Measurements from ENCODE around the gene PAK2. TPM values are rescaled to one million over a fixed set of nuclear protein-coding genes. Genes with fewer than 3 reads are reported as not detected.

PAK2 gene
- total and polyA plus RNA-seq, 9 of the 15 experiments (the other 6 are each of a cell fraction or from before 2014, with no cell fraction given), result 13.2 to 72.4 (median 35.7) TPM

GRCh38 chr3:196711838-196712513, 27.7 kb upstream of the PAK2 start, which contains the start of the genes CEP19 and PIGX (continued):
- no peak for TF ChIP-seq ARID3B (CRISPR knock-in tag; IDR thresholded peaks at IDR 0.05; ENCODE audit: borderline replicate concordance)
- TF ChIP-seq PTTG1 (tag; IDR thresholded peaks at IDR 0.05; ENCODE audit: low read depth), result no peak
- TF ChIP-seq MNT (conservative IDR thresholded peaks at IDR 0.05), result peak in 1 of 2 experiments; percentile 60; a peak in 2 of 4 replicates
- TF ChIP-seq CHD7 (IDR thresholded peaks at IDR 0.05; ENCODE audit: low read depth, low read length), result no peak
- no peak for TF ChIP-seq KLF16 (IDR thresholded peaks at IDR 0.05)
- TF ChIP-seq ZNF134 (CRISPR knock-in tag; conservative IDR thresholded peaks at IDR 0.05), result no peak
- TF ChIP-seq SMAD4 (CRISPR knock-in tag; conservative IDR thresholded peaks at IDR 0.05), result peak; percentile 77
- TF ChIP-seq FIP1L1 (IDR thresholded peaks at IDR 0.05; ENCODE audit: low read depth, low read length, poor library complexity, severe bottlenecking), result no peak
- peak; percentile 36; the same call in 1 of the 2 replicates for TF ChIP-seq E2F1 (CRISPR knock-in tag; IDR thresholded peaks at IDR 0.05)
